HCT116 (cell line): ENCODE results near the gene TNFRSF1A. TPM values are rescaled to one million over a fixed set of nuclear protein-coding genes. Genes with fewer than 3 reads are reported as not detected.

Experiments
- ATAC-seq: fragments of 200-7000 bp; cut with Tn5 transposase; 2 replicates; pipeline ENCODE4 v1.9.1; 2020; ENCODE audit warnings: mild to moderate bottlenecking, moderate library complexity
- BruUV-seq: library from RNA; stranded (reverse); fragments of 400-500 nt; replicated peaks from 2 replicates; lab custom pipeline; 2021; lab: Mats Ljungman, UMichigan
- CTCF ChIA-PET: fragments of 300-600 bp; sonication (Branson Sonifier 250); formaldehyde crosslinking; loops from one replicate; lab custom pipeline; 2021; ENCODE audit warnings: antibody characterized with exemption; lab: Charles Lee
- POLR2A ChIA-PET: fragments of 300-600, 350-600 bp; sonication (Branson Sonifier 250); formaldehyde crosslinking; loops from one replicate; lab custom pipeline; 2021; ENCODE audit warnings: antibody characterized with exemption; lab: Charles Lee
- RAD21 ChIA-PET, 2 experiments: fragments of 300-600 bp; sonication (Branson Sonifier 250); formaldehyde crosslinking; loops; one replicate each; lab custom pipeline; 2023; ENCODE audit warnings: low total read pairs in 2 of 2; ENCODE audit not compliant: uncharacterized antibody in 2 of 2, unreplicated experiment in 2 of 2, low non-redundant PET in 1 of 2; lab: Charles Lee
- DNase-seq: peaks from one replicate; pipeline ENCODE4 v3.0.0-alpha.2; 2010; ENCODE audit warnings: low read depth, low spot score
- H2AFZ ChIP-seq: fragments of 200-600 bp; shearing (Covaris generic), sonication (generic); 2 replicates; pipeline ENCODE4 v1.6.1; 2017; ENCODE audit warnings: low read depth, mixed run types, mixed read lengths, antibody characterized with exemption, low read length; ENCODE audit not compliant: poor library complexity, severe bottlenecking
- H3K27ac ChIP-seq: 2 replicates; pipeline ENCODE4 v1.5.1; 2012; ENCODE audit warnings: low read depth, low read length
- H3K27me3 ChIP-seq: fragments of 200-600 bp; sonication (generic); 2 replicates; pipeline ENCODE4 v1.6.1; 2016; ENCODE audit warnings: mixed run types, low read length, mixed read lengths; ENCODE audit not compliant: insufficient read depth
- H3K36me3 ChIP-seq, 2 experiments: fragments of 200-500 bp in 1 of 2; fragments of 200-600 bp in 1 of 2; sonication (Bioruptor generic) in 1 of 2; sonication (generic) in 1 of 2; 2 replicates each; pipeline versions ENCODE4 v1.5.1 to v1.6.1; 2014 to 2016; ENCODE audit warnings: low read length in 2 of 2, inconsistent platforms in 1 of 2, mixed read lengths in 1 of 2, mixed run types in 1 of 2; ENCODE audit not compliant: insufficient read depth in 2 of 2, control insufficient read depth in 1 of 2
- H3K4me1 ChIP-seq, 2 experiments: fragments of 200-600 bp in 1 of 2; sonication (generic) in 1 of 2; 2 replicates each; pipeline versions ENCODE4 v1.5.1 to v1.6.1; 2012 to 2017; ENCODE audit warnings: low read length in 2 of 2, inconsistent platforms in 1 of 2, mild to moderate bottlenecking in 1 of 2, mixed read lengths in 1 of 2, mixed run types in 1 of 2, moderate library complexity in 1 of 2; ENCODE audit not compliant: insufficient read depth in 2 of 2, control insufficient read depth in 1 of 2
- H3K4me2 ChIP-seq: fragments of 200-600 bp; sonication (generic); 2 replicates; pipeline ENCODE4 v1.6.1; 2017; ENCODE audit warnings: mixed run types, low read length, mixed read lengths
- H3K4me3 ChIP-seq, 2 experiments: fragments of 200-600 bp in 1 of 2; sonication (generic) in 1 of 2; replicated peaks in 1 of 2; 2 replicates each; pipeline ENCODE4 v1.5.1; 2011 to 2016; ENCODE audit warnings: low read length in 2 of 2, control low read depth in 1 of 2, low read depth in 1 of 2, mild to moderate bottlenecking in 1 of 2, mixed read lengths in 1 of 2, mixed run types in 1 of 2
- H3K79me2 ChIP-seq: fragments of 200-600 bp; sonication (generic); 2 replicates; pipeline ENCODE4 v1.6.1; 2017; ENCODE audit warnings: mild to moderate bottlenecking, mixed run types, low read length, moderate library complexity, mixed read lengths; ENCODE audit not compliant: insufficient read depth
- H3K9ac ChIP-seq: fragments of 200-600 bp; sonication (generic); 2 replicates; pipeline ENCODE4 v1.6.1; 2016; ENCODE audit warnings: low read length, mixed read lengths
- H3K9me2 ChIP-seq: fragments of 200-600 bp; sonication (generic), shearing (Covaris generic); 2 replicates; pipeline ENCODE4 v1.6.1; 2017; ENCODE audit warnings: mixed run types, mild to moderate bottlenecking, moderate library complexity; ENCODE audit not compliant: insufficient read depth
- H3K9me3 ChIP-seq, 2 experiments: fragments of 200-500 bp in 1 of 2; fragments of 200-600 bp in 1 of 2; sonication (Bioruptor generic) in 1 of 2; sonication (generic) in 1 of 2; 2 replicates each; pipeline ENCODE4 v1.6.1; 2014 to 2017; ENCODE audit warnings: low read length in 2 of 2, mixed read lengths in 2 of 2, inconsistent platforms in 1 of 2, low read depth in 1 of 2, mild to moderate bottlenecking in 1 of 2, mixed run types in 1 of 2, moderate library complexity in 1 of 2; ENCODE audit not compliant: control insufficient read depth in 1 of 2, insufficient read depth in 1 of 2
- H4K20me1 ChIP-seq: fragments of 200-600 bp; sonication (generic), shearing (Covaris generic); 2 replicates; pipeline ENCODE4 v1.6.1; 2017; ENCODE audit warnings: mixed run types, mild to moderate bottlenecking, moderate library complexity; ENCODE audit not compliant: insufficient read depth
- EGR1 ChIP-seq: IDR thresholded peaks from 2 replicates; pipeline ENCODE4 v1.6.1; 2012; ENCODE audit warnings: low read depth
- ELF1 ChIP-seq: IDR thresholded peaks from 2 replicates; pipeline ENCODE4 v1.6.1; 2012; ENCODE audit warnings: low read depth, borderline replicate concordance
- FOSL1 ChIP-seq: IDR thresholded peaks from 2 replicates; pipeline ENCODE4 v1.6.1; 2012; ENCODE audit warnings: low read depth
- POLR2AphosphoS5 ChIP-seq: IDR thresholded peaks from 2 replicates; pipeline ENCODE4 v1.6.1; 2011; ENCODE audit warnings: mild to moderate bottlenecking, low read depth, low read length, moderate library complexity
- SIN3A ChIP-seq: IDR thresholded peaks from 2 replicates; pipeline ENCODE4 v1.6.1; 2012; ENCODE audit warnings: low read depth
- TCF7L2 ChIP-seq: IDR thresholded peaks from 2 replicates; pipeline ENCODE4 v1.7.0; 2011; ENCODE audit warnings: borderline replicate concordance, inconsistent platforms; ENCODE audit not compliant: insufficient read depth, insufficient read length; ENCODE audit errors: extremely low read depth
- YY1 ChIP-seq: IDR thresholded peaks from 2 replicates; pipeline ENCODE4 v1.6.1; 2011; ENCODE audit warnings: low read length, low read depth, moderate library complexity, mild to moderate bottlenecking; ENCODE audit not compliant: insufficient replicate concordance; ENCODE audit errors: extremely low read depth
- ZFX ChIP-seq: fragments of 450-650 bp; IDR thresholded peaks from 2 replicates; pipeline ENCODE4 v1.6.1; 2017
- ZNF274 ChIP-seq: fragments of 200-500 bp; sonication (Bioruptor generic); IDR thresholded peaks from 2 replicates; pipeline ENCODE4 v1.6.1; 2014; ENCODE audit warnings: mild to moderate bottlenecking, low read depth, low read length, inconsistent platforms
- intact Hi-C: fragments of 100-400 bp; cut with micrococcal nuclease; formaldehyde crosslinking; loops from 2 replicates; pipeline ENCODE4 v1.10.0; 2022
- total RNA-seq: library from RNA; stranded (reverse); gene quantifications from one replicate; pipeline ENCODE4 v1.2.1, GENCODE V29; 2021; ENCODE audit not compliant: unreplicated experiment
- TF ChIP-seq, protein P1 (sequence below): IDR thresholded peaks from 2 replicates; pipeline ENCODE4 v1.6.1; 2012; ENCODE audit warnings: low read depth

Gene TNFRSF1A
- total RNA-seq, 1 experiment from 2014 or later, result 129 TPM

DNA sequence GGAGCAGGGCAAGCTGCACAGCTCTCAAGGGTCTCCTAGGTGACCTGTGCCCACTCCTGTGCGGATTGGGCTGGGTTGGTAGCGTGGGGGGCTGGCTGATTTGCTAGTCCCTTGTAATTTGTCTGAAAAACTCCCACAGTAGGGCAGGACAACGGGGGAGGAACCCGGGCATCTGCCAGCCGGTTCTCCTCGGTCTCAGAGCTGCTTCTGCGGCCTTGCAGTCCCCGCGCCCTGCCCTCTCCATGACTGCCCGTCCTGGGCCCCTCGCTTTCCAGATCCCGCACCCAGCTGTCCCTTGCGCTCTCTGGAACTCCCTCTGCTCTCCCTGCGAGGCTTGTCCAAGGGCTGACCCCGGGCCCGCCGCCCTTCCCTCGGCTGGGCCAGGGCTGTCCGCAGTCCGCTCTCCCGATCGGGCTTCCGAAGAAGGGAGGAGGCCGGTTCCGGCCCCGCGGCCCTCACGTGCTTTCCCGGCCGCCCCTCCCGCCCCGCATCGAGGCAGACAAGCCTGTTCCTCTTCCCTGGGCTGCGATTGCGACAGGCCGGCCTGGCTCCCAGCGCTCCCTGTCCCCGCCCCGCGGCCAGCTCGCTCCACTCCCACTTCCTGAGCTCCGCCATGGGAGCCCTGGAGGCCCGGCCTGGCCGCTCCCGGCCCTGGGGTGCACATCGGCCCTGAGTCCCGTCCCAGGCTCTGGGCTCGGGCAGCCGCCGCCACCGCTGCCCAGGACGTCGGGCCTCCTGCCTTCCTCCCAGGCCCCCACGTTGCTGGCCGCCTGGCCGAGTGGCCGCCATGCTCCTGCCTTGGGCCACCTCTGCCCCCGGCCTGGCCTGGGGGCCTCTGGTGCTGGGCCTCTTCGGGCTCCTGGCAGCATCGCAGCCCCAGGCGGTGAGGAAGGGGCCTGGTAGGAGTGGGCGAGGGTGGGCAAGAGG, 42.0 kb upstream of the TNFRSF1A start, which contains the start of gene LTBR:
Gene LTBR, plus strand, starts transcription at position 591 of the 927 bp plus-strand sequence. Its CDS starts 197 bp downstream, at position 788.
- ChIA-PET CTCF (no interaction called here), RAD21 (interaction anchor here (0.5 to 1.0 kb wide), 4 partner anchors 38 to 188 kb away, joined by 3 to 5 read pairs (median 3); no protein-coding TSS in a partner anchor), POLR2A (interaction anchor here (0.9 to 1.1 kb wide), 5 partner anchors 9 to 87 kb away, joined by 3 to 6 read pairs (median 4); partner anchors contain the start of gene VAMP1)
- Histone ChIP-seq H3K27me3 (no peaks in the 10 kb centered on the region), H3K4me1 (peaks cover 19 to 40% of the 10 kb centered on the region in 2 experiments), H3K9me2 (no peaks in the 10 kb centered on the region), H3K9me3 (no peaks in the 10 kb centered on the region), H3K4me2 (peak within 1 kb of the TSS; percentile 86), H3K27ac (peak within 1 kb of the TSS; percentile 99), H2AFZ (no peak within 1 kb of the TSS), H3K79me2 (peaks cover 56% of the 10 kb centered on the region), H3K9ac (peak within 1 kb of the TSS; percentile 93), H3K4me3 (peak within 1 kb of the TSS; percentile 77 to 87), H3K36me3 (peaks cover 12 to 29% of the 10 kb centered on the region in 2 experiments; a peak in 3 of 4 replicates), H4K20me1 (no peaks in the 10 kb centered on the region)
- TF ChIP-seq, protein P1, sequence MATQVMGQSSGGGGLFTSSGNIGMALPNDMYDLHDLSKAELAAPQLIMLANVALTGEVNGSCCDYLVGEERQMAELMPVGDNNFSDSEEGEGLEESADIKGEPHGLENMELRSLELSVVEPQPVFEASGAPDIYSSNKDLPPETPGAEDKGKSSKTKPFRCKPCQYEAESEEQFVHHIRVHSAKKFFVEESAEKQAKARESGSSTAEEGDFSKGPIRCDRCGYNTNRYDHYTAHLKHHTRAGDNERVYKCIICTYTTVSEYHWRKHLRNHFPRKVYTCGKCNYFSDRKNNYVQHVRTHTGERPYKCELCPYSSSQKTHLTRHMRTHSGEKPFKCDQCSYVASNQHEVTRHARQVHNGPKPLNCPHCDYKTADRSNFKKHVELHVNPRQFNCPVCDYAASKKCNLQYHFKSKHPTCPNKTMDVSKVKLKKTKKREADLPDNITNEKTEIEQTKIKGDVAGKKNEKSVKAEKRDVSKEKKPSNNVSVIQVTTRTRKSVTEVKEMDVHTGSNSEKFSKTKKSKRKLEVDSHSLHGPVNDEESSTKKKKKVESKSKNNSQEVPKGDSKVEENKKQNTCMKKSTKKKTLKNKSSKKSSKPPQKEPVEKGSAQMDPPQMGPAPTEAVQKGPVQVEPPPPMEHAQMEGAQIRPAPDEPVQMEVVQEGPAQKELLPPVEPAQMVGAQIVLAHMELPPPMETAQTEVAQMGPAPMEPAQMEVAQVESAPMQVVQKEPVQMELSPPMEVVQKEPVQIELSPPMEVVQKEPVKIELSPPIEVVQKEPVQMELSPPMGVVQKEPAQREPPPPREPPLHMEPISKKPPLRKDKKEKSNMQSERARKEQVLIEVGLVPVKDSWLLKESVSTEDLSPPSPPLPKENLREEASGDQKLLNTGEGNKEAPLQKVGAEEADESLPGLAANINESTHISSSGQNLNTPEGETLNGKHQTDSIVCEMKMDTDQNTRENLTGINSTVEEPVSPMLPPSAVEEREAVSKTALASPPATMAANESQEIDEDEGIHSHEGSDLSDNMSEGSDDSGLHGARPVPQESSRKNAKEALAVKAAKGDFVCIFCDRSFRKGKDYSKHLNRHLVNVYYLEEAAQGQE, result no peak
- TF ChIP-seq ELF1 (no peak), TCF7L2 (peak; percentile 3), EGR1 (no peak), POLR2AphosphoS5 (peak; percentile 68), ZNF274 (no peak), YY1 (peak; percentile 23), FOSL1 (no peak), ZFX (peak; percentile 99), SIN3A (no peak)
- ATAC-seq (peak; percentile 84), DNase-seq (no peak)
- TSS peak; percentile 72 for BruUV-seq
- intact Hi-C loops, result loop anchor here (1.0 kb wide), 1 partner anchor 48 kb away; no protein-coding TSS in a partner anchor
